GM21576 (cell line): Measurements from ENCODE around the gene CRYBB1.

ENCODE experiments used
- ATAC-seq: cut with Tn5 transposase; IDR thresholded peaks from one replicate; pipeline ENCODE4 v1.9.1; 2021; ENCODE audit warnings: mild to moderate bottlenecking, moderate library complexity; ENCODE audit not compliant: unreplicated experiment

Gene CRYBB1

GRCh38 chr22:26581633-26582168 lies 36.1 kb downstream of the CRYBB1 start:
- ATAC-seq = no peak

GRCh38 chr22:26581026-26581425 lies 36.8 kb downstream of the CRYBB1 start:
- no peak for ATAC-seq

GRCh38 chr22:26580240-26580962 lies 37.4 kb downstream of the CRYBB1 start:
- ATAC-seq = no peak

- no peak for ATAC-seq
Measured at GRCh38 chr22:26579331-26579886, 38.4 kb downstream of the CRYBB1 start.

- no peak for ATAC-seq
Measured at GRCh38 chr22:26577081-26577480, 40.7 kb downstream of the CRYBB1 start.

- no peak for ATAC-seq
Measured at GRCh38 chr22:26576026-26576680, 41.7 kb downstream of the CRYBB1 start.

GRCh38 chr22:26574001-26574723 lies 43.7 kb downstream of the CRYBB1 start:
- no peak for ATAC-seq

GRCh38 chr22:26573026-26573662 lies 44.7 kb downstream of the CRYBB1 start:
- no peak for ATAC-seq

- no peak for ATAC-seq
Measured at GRCh38 chr22:26570864-26571525, 46.8 kb downstream of the CRYBB1 start.

- no peak for ATAC-seq
Measured at GRCh38 chr22:26570115-26570514, 47.7 kb downstream of the CRYBB1 start.

GRCh38 chr22:26568207-26568706 lies 49.6 kb downstream of the CRYBB1 start:
- ATAC-seq = no peak

GRCh38 chr22:26567610-26568009 lies 50.2 kb downstream of the CRYBB1 start:
- no peak for ATAC-seq

- ATAC-seq = no peak
Measured at GRCh38 chr22:26566994-26567393, 50.8 kb downstream of the CRYBB1 start.

GRCh38 chr22:26565889-26566288 lies 51.9 kb downstream of the CRYBB1 start:
- ATAC-seq = no peak

GRCh38 chr22:26565181-26565580 lies 52.6 kb downstream of the CRYBB1 start:
- no peak for ATAC-seq

GRCh38 chr22:26564672-26565071 lies 53.2 kb downstream of the CRYBB1 start:
- no peak for ATAC-seq

GRCh38 chr22:26564181-26564580 lies 53.6 kb downstream of the CRYBB1 start:
- ATAC-seq = no peak

GRCh38 chr22:26563022-26563421 lies 54.8 kb downstream of the CRYBB1 start:
- ATAC-seq = no peak

GRCh38 chr22:26561756-26562417 lies 55.9 kb downstream of the CRYBB1 start:
- no peak for ATAC-seq
